Measurements from ENCODE around the gene PTPRU.

PTPRU gene

DNA sequence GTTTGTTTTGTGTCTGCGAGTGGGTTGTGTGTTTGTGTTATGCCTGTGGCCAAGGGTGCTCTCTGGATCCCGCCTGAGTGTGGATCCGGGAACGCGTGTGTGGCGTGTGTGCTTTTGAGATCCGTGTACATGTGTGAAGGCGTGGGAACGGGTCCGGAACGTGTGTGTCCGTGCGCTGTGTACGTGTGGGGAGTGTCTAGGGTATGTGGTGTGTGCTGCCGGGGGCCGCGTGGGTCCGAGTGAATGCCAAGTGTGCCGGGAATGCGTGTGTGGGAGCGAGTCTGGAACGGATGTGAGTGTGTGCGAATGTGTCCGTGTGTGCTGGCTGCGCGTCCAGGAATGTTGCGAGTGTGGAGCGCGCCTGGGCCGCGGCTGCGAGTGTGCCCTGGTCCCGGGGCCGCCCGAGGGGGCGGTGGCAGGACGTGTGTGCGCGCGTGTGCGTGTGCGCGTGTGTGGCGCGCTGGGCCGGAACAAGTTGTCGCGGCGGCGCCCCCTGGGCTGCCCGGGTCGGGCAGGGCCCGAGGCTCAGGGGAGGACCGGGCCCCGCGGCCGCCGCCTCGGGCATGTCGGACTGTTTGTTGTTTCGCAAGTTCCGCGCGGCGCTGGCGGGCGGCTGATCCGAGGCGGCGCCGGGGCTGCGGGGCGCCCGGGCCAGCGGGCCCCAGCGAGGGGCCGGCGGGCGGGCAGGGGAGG lies 953 bp downstream of the PTPRU start (continued):
- no peak for TF ChIP-seq ZNF426 (tag by site-specific recombination; IDR thresholded peaks at IDR 0.05)
- 0 out of 2 replicates have a peak, but pooled peaks have one; percentile 11 for TF ChIP-seq IKZF3 (tag by site-specific recombination; IDR thresholded peaks at IDR 0.05)
- TF ChIP-seq KLF7 (tag by site-specific recombination; IDR thresholded peaks at IDR 0.05; ENCODE audit: borderline replicate concordance) = no peak
- no peak for TF ChIP-seq ZNF544 (tag by site-specific recombination; IDR thresholded peaks at IDR 0.05)
- TF ChIP-seq ZNF510 (tag by site-specific recombination; IDR thresholded peaks at IDR 0.05; ENCODE audit: insufficient replicate concordance) = no peak
- TF ChIP-seq, protein P1, sequence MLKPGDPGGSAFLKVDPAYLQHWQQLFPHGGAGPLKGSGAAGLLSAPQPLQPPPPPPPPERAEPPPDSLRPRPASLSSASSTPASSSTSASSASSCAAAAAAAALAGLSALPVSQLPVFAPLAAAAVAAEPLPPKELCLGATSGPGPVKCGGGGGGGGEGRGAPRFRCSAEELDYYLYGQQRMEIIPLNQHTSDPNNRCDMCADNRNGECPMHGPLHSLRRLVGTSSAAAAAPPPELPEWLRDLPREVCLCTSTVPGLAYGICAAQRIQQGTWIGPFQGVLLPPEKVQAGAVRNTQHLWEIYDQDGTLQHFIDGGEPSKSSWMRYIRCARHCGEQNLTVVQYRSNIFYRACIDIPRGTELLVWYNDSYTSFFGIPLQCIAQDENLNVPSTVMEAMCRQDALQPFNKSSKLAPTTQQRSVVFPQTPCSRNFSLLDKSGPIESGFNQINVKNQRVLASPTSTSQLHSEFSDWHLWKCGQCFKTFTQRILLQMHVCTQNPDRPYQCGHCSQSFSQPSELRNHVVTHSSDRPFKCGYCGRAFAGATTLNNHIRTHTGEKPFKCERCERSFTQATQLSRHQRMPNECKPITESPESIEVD (tag by site-specific recombination; IDR thresholded peaks at IDR 0.05) = no peak
- TF ChIP-seq, protein P2, sequence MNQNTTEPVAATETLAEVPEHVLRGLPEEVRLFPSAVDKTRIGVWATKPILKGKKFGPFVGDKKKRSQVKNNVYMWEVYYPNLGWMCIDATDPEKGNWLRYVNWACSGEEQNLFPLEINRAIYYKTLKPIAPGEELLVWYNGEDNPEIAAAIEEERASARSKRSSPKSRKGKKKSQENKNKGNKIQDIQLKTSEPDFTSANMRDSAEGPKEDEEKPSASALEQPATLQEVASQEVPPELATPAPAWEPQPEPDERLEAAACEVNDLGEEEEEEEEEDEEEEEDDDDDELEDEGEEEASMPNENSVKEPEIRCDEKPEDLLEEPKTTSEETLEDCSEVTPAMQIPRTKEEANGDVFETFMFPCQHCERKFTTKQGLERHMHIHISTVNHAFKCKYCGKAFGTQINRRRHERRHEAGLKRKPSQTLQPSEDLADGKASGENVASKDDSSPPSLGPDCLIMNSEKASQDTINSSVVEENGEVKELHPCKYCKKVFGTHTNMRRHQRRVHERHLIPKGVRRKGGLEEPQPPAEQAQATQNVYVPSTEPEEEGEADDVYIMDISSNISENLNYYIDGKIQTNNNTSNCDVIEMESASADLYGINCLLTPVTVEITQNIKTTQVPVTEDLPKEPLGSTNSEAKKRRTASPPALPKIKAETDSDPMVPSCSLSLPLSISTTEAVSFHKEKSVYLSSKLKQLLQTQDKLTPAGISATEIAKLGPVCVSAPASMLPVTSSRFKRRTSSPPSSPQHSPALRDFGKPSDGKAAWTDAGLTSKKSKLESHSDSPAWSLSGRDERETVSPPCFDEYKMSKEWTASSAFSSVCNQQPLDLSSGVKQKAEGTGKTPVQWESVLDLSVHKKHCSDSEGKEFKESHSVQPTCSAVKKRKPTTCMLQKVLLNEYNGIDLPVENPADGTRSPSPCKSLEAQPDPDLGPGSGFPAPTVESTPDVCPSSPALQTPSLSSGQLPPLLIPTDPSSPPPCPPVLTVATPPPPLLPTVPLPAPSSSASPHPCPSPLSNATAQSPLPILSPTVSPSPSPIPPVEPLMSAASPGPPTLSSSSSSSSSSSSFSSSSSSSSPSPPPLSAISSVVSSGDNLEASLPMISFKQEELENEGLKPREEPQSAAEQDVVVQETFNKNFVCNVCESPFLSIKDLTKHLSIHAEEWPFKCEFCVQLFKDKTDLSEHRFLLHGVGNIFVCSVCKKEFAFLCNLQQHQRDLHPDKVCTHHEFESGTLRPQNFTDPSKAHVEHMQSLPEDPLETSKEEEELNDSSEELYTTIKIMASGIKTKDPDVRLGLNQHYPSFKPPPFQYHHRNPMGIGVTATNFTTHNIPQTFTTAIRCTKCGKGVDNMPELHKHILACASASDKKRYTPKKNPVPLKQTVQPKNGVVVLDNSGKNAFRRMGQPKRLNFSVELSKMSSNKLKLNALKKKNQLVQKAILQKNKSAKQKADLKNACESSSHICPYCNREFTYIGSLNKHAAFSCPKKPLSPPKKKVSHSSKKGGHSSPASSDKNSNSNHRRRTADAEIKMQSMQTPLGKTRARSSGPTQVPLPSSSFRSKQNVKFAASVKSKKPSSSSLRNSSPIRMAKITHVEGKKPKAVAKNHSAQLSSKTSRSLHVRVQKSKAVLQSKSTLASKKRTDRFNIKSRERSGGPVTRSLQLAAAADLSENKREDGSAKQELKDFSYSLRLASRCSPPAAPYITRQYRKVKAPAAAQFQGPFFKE (tag by site-specific recombination; IDR thresholded peaks at IDR 0.05; ENCODE audit: borderline replicate concordance) = peak; percentile 98
- no peak for TF ChIP-seq GLI2 (tag by site-specific recombination; IDR thresholded peaks at IDR 0.05; ENCODE audit: borderline replicate concordance, low read depth)
- no peak for TF ChIP-seq ZNF311 (tag by site-specific recombination; IDR thresholded peaks at IDR 0.05; ENCODE audit: borderline replicate concordance)
- TF ChIP-seq, protein P3, sequence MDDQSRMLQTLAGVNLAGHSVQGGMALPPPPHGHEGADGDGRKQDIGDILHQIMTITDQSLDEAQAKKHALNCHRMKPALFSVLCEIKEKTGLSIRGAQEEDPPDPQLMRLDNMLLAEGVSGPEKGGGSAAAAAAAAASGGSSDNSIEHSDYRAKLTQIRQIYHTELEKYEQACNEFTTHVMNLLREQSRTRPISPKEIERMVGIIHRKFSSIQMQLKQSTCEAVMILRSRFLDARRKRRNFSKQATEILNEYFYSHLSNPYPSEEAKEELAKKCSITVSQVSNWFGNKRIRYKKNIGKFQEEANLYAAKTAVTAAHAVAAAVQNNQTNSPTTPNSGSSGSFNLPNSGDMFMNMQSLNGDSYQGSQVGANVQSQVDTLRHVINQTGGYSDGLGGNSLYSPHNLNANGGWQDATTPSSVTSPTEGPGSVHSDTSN (CRISPR knock-in tag; IDR thresholded peaks at IDR 0.05) = no peak
- no peak for TF ChIP-seq ZNF664 (tag by site-specific recombination; IDR thresholded peaks at IDR 0.05)
- TF ChIP-seq SP3 (tag by site-specific recombination; IDR thresholded peaks at IDR 0.05) = no peak
- no peak for TF ChIP-seq SETDB1 (IDR thresholded peaks at IDR 0.05; ENCODE audit: insufficient read length, low read length)
- no peak for TF ChIP-seq ZNF350 (tag by site-specific recombination; IDR thresholded peaks at IDR 0.05)
- TF ChIP-seq, protein P4, sequence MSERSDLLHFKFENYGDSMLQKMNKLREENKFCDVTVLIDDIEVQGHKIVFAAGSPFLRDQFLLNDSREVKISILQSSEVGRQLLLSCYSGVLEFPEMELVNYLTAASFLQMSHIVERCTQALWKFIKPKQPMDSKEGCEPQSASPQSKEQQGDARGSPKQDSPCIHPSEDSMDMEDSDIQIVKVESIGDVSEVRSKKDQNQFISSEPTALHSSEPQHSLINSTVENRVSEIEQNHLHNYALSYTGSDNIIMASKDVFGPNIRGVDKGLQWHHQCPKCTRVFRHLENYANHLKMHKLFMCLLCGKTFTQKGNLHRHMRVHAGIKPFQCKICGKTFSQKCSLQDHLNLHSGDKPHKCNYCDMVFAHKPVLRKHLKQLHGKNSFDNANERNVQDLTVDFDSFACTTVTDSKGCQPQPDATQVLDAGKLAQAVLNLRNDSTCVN (tag by site-specific recombination; optimal IDR thresholded peaks at IDR 0.05) = peak; percentile 100
- no peak for TF ChIP-seq ZNF624 (tag by site-specific recombination; IDR thresholded peaks at IDR 0.05)
- TF ChIP-seq ZNF214 (tag by site-specific recombination; IDR thresholded peaks at IDR 0.05; ENCODE audit: borderline replicate concordance) = no peak
- no peak for TF ChIP-seq ZNF433 (tag by site-specific recombination; IDR thresholded peaks at IDR 0.05; ENCODE audit: low read depth)
- no peak for TF ChIP-seq YY1 (tag by site-specific recombination; IDR thresholded peaks at IDR 0.05)
- no peak for TF ChIP-seq ZNF114 (tag by site-specific recombination; IDR thresholded peaks at IDR 0.05)
- TF ChIP-seq ZNF416 (tag by site-specific recombination; IDR thresholded peaks at IDR 0.05) = no peak
- TF ChIP-seq, protein P5, sequence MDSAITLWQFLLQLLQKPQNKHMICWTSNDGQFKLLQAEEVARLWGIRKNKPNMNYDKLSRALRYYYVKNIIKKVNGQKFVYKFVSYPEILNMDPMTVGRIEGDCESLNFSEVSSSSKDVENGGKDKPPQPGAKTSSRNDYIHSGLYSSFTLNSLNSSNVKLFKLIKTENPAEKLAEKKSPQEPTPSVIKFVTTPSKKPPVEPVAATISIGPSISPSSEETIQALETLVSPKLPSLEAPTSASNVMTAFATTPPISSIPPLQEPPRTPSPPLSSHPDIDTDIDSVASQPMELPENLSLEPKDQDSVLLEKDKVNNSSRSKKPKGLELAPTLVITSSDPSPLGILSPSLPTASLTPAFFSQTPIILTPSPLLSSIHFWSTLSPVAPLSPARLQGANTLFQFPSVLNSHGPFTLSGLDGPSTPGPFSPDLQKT (IDR thresholded peaks at IDR 0.05; ENCODE audit: borderline replicate concordance, low read depth, low read length) = no peak
- TF ChIP-seq ZNF48 (tag by site-specific recombination; IDR thresholded peaks at IDR 0.05) = no peak
- no peak for TF ChIP-seq HOXA7 (CRISPR knock-in tag; IDR thresholded peaks at IDR 0.05; ENCODE audit: borderline replicate concordance)
- no peak for TF ChIP-seq ZNF175 (tag by site-specific recombination; IDR thresholded peaks at IDR 0.05)
- peak; percentile 70; the same call in 1 of the 2 replicates for TF ChIP-seq KLF16 (tag by site-specific recombination; IDR thresholded peaks at IDR 0.05)
- TF ChIP-seq ZNF239 (tag by site-specific recombination; IDR thresholded peaks at IDR 0.05) = no peak
- TF ChIP-seq BCL11B (tag by site-specific recombination; IDR thresholded peaks at IDR 0.05; ENCODE audit: low read depth) = peak; percentile 14; the same call in 1 of the 2 replicates
- TF ChIP-seq MZF1 (tag by site-specific recombination; IDR thresholded peaks at IDR 0.05; ENCODE audit: borderline replicate concordance) = no peak
- TF ChIP-seq REPIN1 (tag by site-specific recombination; IDR thresholded peaks at IDR 0.05; ENCODE audit: low read depth) = peak; percentile 39; the same call in 1 of the 2 replicates
